CD4-positive, alpha-beta T cell (primary cell): ENCODE measurements around the gene CCBE1. TPM values are rescaled to one million over a fixed set of nuclear protein-coding genes. Genes with fewer than 3 reads are reported as not detected.

ENCODE experiments used
- ATAC-seq: fragments of 200-7000 bp; cut with Tn5 transposase; one replicate; pipeline ENCODE4 v1.10.0; 2022; ENCODE audit warnings: mild to moderate bottlenecking; ENCODE audit not compliant: poor library complexity
- CTCF ChIA-PET: fragments of 350-600 bp; sonication (Branson Sonifier 250); formaldehyde crosslinking; loops from one replicate; lab custom pipeline; 2021; ENCODE audit warnings: antibody characterized with exemption, inconsistent platforms; lab: Charles Lee
- POLR2A ChIA-PET: fragments of 350-600 bp; sonication (Branson Sonifier 250); formaldehyde crosslinking; loops from one replicate; lab custom pipeline; 2021; ENCODE audit warnings: antibody characterized with exemption, inconsistent platforms; lab: Charles Lee
- DNase-seq, 14 experiments: peaks; one replicate each; pipeline ENCODE4 v3.0.0-alpha.2; 2013 to 2020; ENCODE audit warnings: mixed read lengths in 2 of 14
- H3K27ac ChIP-seq, 2 donors: one replicate each; pipeline versions ENCODE4 v1.5.1 to v1.7.0; 2013; ENCODE audit warnings: low read length in 2 of 2, low read depth in 1 of 2, mild to moderate bottlenecking in 1 of 2
- H3K27me3 ChIP-seq, 2 experiments: 1 replicate in 1 of 2; 2 replicates in 1 of 2; pipeline versions ENCODE4 v1.6.1 to v1.7.0; 2013; ENCODE audit warnings: low read length in 2 of 2, control low read depth in 1 of 2, mild to moderate bottlenecking in 1 of 2, moderate library complexity in 1 of 2; ENCODE audit not compliant: insufficient read depth in 2 of 2, control insufficient read depth in 1 of 2
- H3K36me3 ChIP-seq: one replicate; pipeline ENCODE4 v1.6.1; 2013; ENCODE audit warnings: low read length, control low read depth; ENCODE audit not compliant: insufficient read depth
- H3K4me1 ChIP-seq: one replicate; pipeline ENCODE4 v1.6.1; 2013; ENCODE audit warnings: low read length, control low read depth; ENCODE audit not compliant: insufficient read depth
- H3K4me3 ChIP-seq: one replicate; pipeline ENCODE4 v1.5.1; 2013; ENCODE audit warnings: mild to moderate bottlenecking, low read length, moderate library complexity
- H3K9me3 ChIP-seq, 2 experiments: 1 replicate in 1 of 2; 2 replicates in 1 of 2; pipeline versions ENCODE4 v1.6.1 to v1.7.0; 2013; ENCODE audit warnings: low read length in 2 of 2, mild to moderate bottlenecking in 2 of 2, control low read depth in 1 of 2, moderate library complexity in 1 of 2; ENCODE audit not compliant: control insufficient read depth in 1 of 2, insufficient read depth in 1 of 2
- H3K27ac Mint-ChIP-seq: one replicate; pipeline ENCODE4 v1.8.0; 2020; ENCODE audit warnings: mixed read lengths
- H3K27me3 Mint-ChIP-seq: one replicate; pipeline ENCODE4 v1.8.0; 2021; ENCODE audit warnings: mixed read lengths
- H3K36me3 Mint-ChIP-seq: one replicate; pipeline ENCODE4 v1.8.0; 2021; ENCODE audit warnings: low read depth, mixed read lengths
- H3K4me1 Mint-ChIP-seq: one replicate; pipeline ENCODE4 v1.8.0; 2021; ENCODE audit warnings: low read depth, mixed read lengths
- H3K4me3 Mint-ChIP-seq: one replicate; pipeline ENCODE4 v1.8.0; 2020; ENCODE audit warnings: mild to moderate bottlenecking, mixed read lengths
- H3K9me3 Mint-ChIP-seq: one replicate; pipeline ENCODE4 v1.8.0; 2020; ENCODE audit warnings: mixed read lengths
- CTCF ChIP-seq: fragments of 200-600 bp; IDR thresholded peaks from one replicate; pipeline ENCODE4 v1.8.0; 2022; ENCODE audit warnings: antibody characterized with exemption, mild to moderate bottlenecking
- intact Hi-C, 2 experiments: fragments of 100-400 bp; cut with DNase I in 1 of 2; cut with micrococcal nuclease in 1 of 2; formaldehyde crosslinking; loops; one replicate each; pipeline versions ENCODE4 v1.15.1 to v1.9.0; 2023 to 2025; cut with DNase I, micrococcal nuclease
- total RNA-seq, 174 experiments: library from RNA in 2 of 174; stranded (reverse) in 2 of 174; gene quantifications; one replicate each; pipeline ENCODE4 v1.2.3 and lab custom pipeline; 2021 to 2026

Gene CCBE1
- total RNA-seq, 2 experiments from 2014 or later: not detected

- no peak overlapping the region for H3K4me3 Mint-ChIP-seq
Observed at GRCh38 chr18:59454909-59455727, 242.1 kb downstream of the CCBE1 start.

DNA sequence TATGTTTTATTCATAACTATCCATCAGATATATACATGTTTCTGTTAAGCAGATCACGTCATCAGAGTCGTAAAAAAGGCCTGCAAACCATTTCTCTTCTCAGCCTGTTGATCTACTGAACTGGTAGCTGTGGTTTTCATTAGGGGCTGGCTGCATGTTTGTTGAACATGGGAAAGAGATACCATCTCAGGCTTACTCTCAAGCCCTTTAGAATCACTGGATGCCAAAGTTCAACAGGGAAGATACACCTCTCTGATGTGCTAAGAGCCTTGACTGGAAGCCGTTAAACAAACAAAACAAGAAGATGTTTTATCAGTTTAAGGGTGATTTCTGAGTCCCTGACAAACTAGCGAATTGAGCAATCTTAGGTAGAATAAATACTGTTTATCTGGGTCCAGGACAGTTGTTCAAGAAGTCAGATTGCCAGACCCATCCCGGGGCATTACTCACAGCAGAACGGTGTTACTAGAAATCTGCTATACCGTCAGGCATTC lies 243.7 kb downstream of the CCBE1 start:
- H3K36me3 ChIP-seq: no peaks in the 10 kb centered on the region
- DNase-seq (no peak), ATAC-seq (no peak)
- no peaks in the 10 kb centered on the region for H3K9me3 Mint-ChIP-seq
- POLR2A ChIA-PET: no interaction called here
- H3K4me1 ChIP-seq: no peaks in the 10 kb centered on the region
- peaks cover 27% of the 10 kb centered on the region for H3K27me3 Mint-ChIP-seq
- no peaks in the 10 kb centered on the region for H3K9me3 ChIP-seq
- peaks cover 0 to 2% of the 10 kb centered on the region in 2 experiments for H3K27me3 ChIP-seq
- no peaks in the 10 kb centered on the region for H3K36me3 Mint-ChIP-seq
- no peaks in the 10 kb centered on the region for H3K4me1 Mint-ChIP-seq
- no peak overlapping the region for H3K27ac Mint-ChIP-seq
- no peak overlapping the region for H3K27ac ChIP-seq
- CTCF ChIA-PET: interaction anchor here (0.5 kb wide), 1 partner anchor 8 kb away, joined by 3 read pairs; no protein-coding TSS in a partner anchor
- intact Hi-C loops: no loop called here
- H3K4me3 ChIP-seq: no peak overlapping the region
- H3K4me3 Mint-ChIP-seq: no peak overlapping the region
- TF ChIP-seq CTCF: no peak

More at GRCh38 chr18:59454909-59455727, 242.1 kb downstream of the CCBE1 start:
- DNase-seq (no peak), ATAC-seq (no peak)
- no peak for TF ChIP-seq CTCF
- H3K27me3 ChIP-seq: peaks cover 0 to 2% of the 10 kb centered on the region in 2 experiments
- intact Hi-C loops: no loop called here
- H3K9me3 Mint-ChIP-seq: no peaks in the 10 kb centered on the region
- no peaks in the 10 kb centered on the region for H3K36me3 ChIP-seq
- no peaks in the 10 kb centered on the region for H3K4me1 Mint-ChIP-seq
- H3K27ac Mint-ChIP-seq: no peak overlapping the region
- ChIA-PET CTCF (no interaction called here), POLR2A (no interaction called here)
- no peak overlapping the region for H3K4me3 ChIP-seq
- no peaks in the 10 kb centered on the region for H3K4me1 ChIP-seq
- no peaks in the 10 kb centered on the region for H3K9me3 ChIP-seq
- no peaks in the 10 kb centered on the region for H3K36me3 Mint-ChIP-seq
- peaks cover 25% of the 10 kb centered on the region for H3K27me3 Mint-ChIP-seq
- no peak overlapping the region for H3K27ac ChIP-seq

- no peak for ATAC-seq
- Mint-ChIP-seq H3K27ac (no peak overlapping the region), H3K27me3 (peaks cover 19% of the 10 kb centered on the region), H3K9me3 (no peaks in the 10 kb centered on the region), H3K4me3 (no peak overlapping the region), H3K4me1 (no peaks in the 10 kb centered on the region), H3K36me3 (no peaks in the 10 kb centered on the region)
- H3K4me3 ChIP-seq: no peak overlapping the region
- intact Hi-C loops: no loop called here
- ChIA-PET POLR2A (no interaction called here), CTCF (no interaction called here)
- H3K4me1 ChIP-seq: no peaks in the 10 kb centered on the region
- peaks cover 0 to 4% of the 10 kb centered on the region in 2 experiments for H3K9me3 ChIP-seq
- TF ChIP-seq CTCF: no peak
- peaks cover 0 to 4% of the 10 kb centered on the region in 2 experiments for H3K27me3 ChIP-seq
- DNase-seq: no peak
- no peaks in the 10 kb centered on the region for H3K36me3 ChIP-seq
- no peak overlapping the region for H3K27ac ChIP-seq
Observed at GRCh38 chr18:59451963-59452362, 245.3 kb downstream of the CCBE1 start.
